ENCODE measurements around the gene GUCD1. TPM values are rescaled to one million over a fixed set of nuclear protein-coding genes. Genes with fewer than 3 reads are reported as not detected.

GUCD1 gene
- total and polyA plus RNA-seq, 2 of the 13 experiments (the other 11 are each of a cell fraction or from before 2014, with no cell fraction given) = 128 to 245 TPM

DNA sequence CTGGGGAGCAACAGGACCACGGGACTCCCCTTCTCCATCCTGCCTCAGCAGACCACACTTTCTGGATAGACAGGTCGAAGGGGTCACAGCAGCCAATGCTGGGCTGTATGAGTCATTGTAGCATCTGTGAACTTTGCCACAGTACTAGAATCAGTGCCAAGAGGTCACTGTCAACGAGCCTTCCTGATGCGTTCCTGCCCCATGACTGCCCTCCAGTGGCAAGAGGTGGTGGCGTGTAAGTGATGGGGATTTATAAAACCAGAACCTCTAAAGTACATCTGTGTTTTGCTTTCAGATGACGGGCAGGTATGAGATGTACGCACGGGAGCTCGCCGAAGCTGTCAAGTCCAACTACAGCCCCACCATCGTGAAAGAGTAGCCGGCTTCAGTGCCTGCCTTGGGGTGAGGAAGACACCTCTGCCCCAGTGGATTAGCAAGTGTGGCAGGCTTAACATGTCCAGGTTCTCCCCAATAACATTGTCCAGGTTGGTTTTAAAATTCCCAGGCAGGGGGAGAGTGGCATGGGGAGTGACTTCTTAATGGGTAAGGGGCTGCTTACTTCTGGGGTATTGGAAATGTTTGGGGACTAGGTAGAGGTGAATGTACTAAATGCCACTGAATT is 29.4 kb downstream of the GUCD1 start (continued):
- no peak for TF ChIP-seq MBD4 (IDR thresholded peaks at IDR 0.05; ENCODE audit: borderline replicate concordance, low read length)
- TF ChIP-seq, protein P1, sequence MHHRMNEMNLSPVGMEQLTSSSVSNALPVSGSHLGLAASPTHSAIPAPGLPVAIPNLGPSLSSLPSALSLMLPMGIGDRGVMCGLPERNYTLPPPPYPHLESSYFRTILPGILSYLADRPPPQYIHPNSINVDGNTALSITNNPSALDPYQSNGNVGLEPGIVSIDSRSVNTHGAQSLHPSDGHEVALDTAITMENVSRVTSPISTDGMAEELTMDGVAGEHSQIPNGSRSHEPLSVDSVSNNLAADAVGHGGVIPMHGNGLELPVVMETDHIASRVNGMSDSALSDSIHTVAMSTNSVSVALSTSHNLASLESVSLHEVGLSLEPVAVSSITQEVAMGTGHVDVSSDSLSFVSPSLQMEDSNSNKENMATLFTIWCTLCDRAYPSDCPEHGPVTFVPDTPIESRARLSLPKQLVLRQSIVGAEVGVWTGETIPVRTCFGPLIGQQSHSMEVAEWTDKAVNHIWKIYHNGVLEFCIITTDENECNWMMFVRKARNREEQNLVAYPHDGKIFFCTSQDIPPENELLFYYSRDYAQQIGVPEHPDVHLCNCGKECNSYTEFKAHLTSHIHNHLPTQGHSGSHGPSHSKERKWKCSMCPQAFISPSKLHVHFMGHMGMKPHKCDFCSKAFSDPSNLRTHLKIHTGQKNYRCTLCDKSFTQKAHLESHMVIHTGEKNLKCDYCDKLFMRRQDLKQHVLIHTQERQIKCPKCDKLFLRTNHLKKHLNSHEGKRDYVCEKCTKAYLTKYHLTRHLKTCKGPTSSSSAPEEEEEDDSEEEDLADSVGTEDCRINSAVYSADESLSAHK (CRISPR knock-in tag; IDR thresholded peaks at IDR 0.05; ENCODE audit: borderline replicate concordance) = no peak
- TF ChIP-seq PHF5A (CRISPR knock-in tag; IDR thresholded peaks at IDR 0.05; ENCODE audit: low read depth, unreplicated experiment) = peak; percentile 92
- peak; percentile 99 for TF ChIP-seq SMC3 (IDR thresholded peaks at IDR 0.05; ENCODE audit: low read length)
- peak; percentile 99 for TF ChIP-seq NR2F1 (CRISPR knock-in tag; IDR thresholded peaks at IDR 0.05)
- peak; percentile 87 for TF ChIP-seq PHF21A (CRISPR knock-in tag; IDR thresholded peaks at IDR 0.05)
- no peak for TF ChIP-seq RORA (CRISPR knock-in tag; IDR thresholded peaks at IDR 0.05)
- TF ChIP-seq ZNF747 (CRISPR knock-in tag; IDR thresholded peaks at IDR 0.05; ENCODE audit: borderline replicate concordance) = no peak
- TF ChIP-seq RXRA (CRISPR knock-in tag; IDR thresholded peaks at IDR 0.05) = peak; percentile 99
- TF ChIP-seq ARNT2 (CRISPR knock-in tag; IDR thresholded peaks at IDR 0.05; ENCODE audit: low read depth) = no peak
- peak; percentile 75; the same call in 1 of the 2 replicates for TF ChIP-seq MIXL1 (CRISPR knock-in tag; IDR thresholded peaks at IDR 0.05)
- no peak for TF ChIP-seq ZNF33A (CRISPR knock-in tag; IDR thresholded peaks at IDR 0.05; ENCODE audit: borderline replicate concordance)
- TF ChIP-seq ZZZ3 (CRISPR knock-in tag; IDR thresholded peaks at IDR 0.05; ENCODE audit: borderline replicate concordance) = no peak
- TF ChIP-seq SALL1 (CRISPR knock-in tag; IDR thresholded peaks at IDR 0.05) = peak; percentile 93
- no peak for TF ChIP-seq ZNF317 (CRISPR knock-in tag; IDR thresholded peaks at IDR 0.05)
- TF ChIP-seq NR2F6 (IDR thresholded peaks at IDR 0.05) = peak; percentile 99
- peak; percentile 100 for TF ChIP-seq NR2F6 (CRISPR knock-in tag; IDR thresholded peaks at IDR 0.05)
- TF ChIP-seq, protein P2, sequence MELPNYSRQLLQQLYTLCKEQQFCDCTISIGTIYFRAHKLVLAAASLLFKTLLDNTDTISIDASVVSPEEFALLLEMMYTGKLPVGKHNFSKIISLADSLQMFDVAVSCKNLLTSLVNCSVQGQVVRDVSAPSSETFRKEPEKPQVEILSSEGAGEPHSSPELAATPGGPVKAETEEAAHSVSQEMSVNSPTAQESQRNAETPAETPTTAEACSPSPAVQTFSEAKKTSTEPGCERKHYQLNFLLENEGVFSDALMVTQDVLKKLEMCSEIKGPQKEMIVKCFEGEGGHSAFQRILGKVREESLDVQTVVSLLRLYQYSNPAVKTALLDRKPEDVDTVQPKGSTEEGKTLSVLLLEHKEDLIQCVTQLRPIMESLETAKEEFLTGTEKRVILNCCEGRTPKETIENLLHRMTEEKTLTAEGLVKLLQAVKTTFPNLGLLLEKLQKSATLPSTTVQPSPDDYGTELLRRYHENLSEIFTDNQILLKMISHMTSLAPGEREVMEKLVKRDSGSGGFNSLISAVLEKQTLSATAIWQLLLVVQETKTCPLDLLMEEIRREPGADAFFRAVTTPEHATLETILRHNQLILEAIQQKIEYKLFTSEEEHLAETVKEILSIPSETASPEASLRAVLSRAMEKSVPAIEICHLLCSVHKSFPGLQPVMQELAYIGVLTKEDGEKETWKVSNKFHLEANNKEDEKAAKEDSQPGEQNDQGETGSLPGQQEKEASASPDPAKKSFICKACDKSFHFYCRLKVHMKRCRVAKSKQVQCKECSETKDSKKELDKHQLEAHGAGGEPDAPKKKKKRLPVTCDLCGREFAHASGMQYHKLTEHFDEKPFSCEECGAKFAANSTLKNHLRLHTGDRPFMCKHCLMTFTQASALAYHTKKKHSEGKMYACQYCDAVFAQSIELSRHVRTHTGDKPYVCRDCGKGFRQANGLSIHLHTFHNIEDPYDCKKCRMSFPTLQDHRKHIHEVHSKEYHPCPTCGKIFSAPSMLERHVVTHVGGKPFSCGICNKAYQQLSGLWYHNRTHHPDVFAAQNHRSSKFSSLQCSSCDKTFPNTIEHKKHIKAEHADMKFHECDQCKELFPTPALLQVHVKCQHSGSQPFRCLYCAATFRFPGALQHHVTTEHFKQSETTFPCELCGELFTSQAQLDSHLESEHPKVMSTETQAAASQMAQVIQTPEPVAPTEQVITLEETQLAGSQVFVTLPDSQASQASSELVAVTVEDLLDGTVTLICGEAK (IDR thresholded peaks at IDR 0.05) = no peak
- TF ChIP-seq, protein P2 (CRISPR knock-in tag; IDR thresholded peaks at IDR 0.05) = 0 out of 2 replicates have a peak, but pooled peaks have one; percentile 26
- TF ChIP-seq, protein P3, sequence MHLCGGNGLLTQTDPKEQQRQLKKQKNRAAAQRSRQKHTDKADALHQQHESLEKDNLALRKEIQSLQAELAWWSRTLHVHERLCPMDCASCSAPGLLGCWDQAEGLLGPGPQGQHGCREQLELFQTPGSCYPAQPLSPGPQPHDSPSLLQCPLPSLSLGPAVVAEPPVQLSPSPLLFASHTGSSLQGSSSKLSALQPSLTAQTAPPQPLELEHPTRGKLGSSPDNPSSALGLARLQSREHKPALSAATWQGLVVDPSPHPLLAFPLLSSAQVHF (CRISPR knock-in tag; IDR thresholded peaks at IDR 0.05) = no peak
